Body of pancreas (tissue), 4 donors: ENCODE measurements around the gene L1CAM. TPM values are rescaled to one million over a fixed set of nuclear protein-coding genes. Genes with fewer than 3 reads are reported as not detected.

Experiments used
- ATAC-seq: fragments of 150-250 bp; one replicate; pipeline ENCODE4 v1.9.1; 2016
- DNase-seq, 4 donors: peaks; one replicate each; pipeline ENCODE4 v3.0.0-alpha.2; 2019
- H3K27ac ChIP-seq, 4 donors: fragments of 200-600 bp; sonication (generic); 1 replicate in 3 of 4; 2 replicates in 1 of 4; pipeline versions ENCODE4 v1.5.1 to v1.6.1; 2016 to 2019; ENCODE audit warnings: mild to moderate bottlenecking in 1 of 4, mixed read lengths in 1 of 4, moderate library complexity in 1 of 4
- H3K27me3 ChIP-seq, 2 donors: fragments of 200-600 bp; sonication (generic); one replicate each; pipeline ENCODE4 v1.6.0; 2016; ENCODE audit warnings: mild to moderate bottlenecking in 1 of 2
- H3K36me3 ChIP-seq, 2 donors: fragments of 200-600 bp; sonication (generic); replicated peaks in 1 of 2; 2 replicates each; pipeline ENCODE4 v1.5.1; 2016; ENCODE audit warnings: low read depth in 2 of 2; ENCODE audit not compliant: insufficient read depth in 1 of 2
- H3K4me1 ChIP-seq: fragments of 200-600 bp; sonication (generic); one replicate; pipeline ENCODE4 v1.6.0; 2016
- H3K4me3 ChIP-seq, 2 donors: fragments of 200-600 bp; sonication (generic); 1 replicate in 1 of 2; 2 replicates in 1 of 2; pipeline ENCODE4 v1.5.1; 2016 to 2019
- H3K9me3 ChIP-seq, 3 donors: fragments of 200-600 bp; sonication (generic); 1 replicate in 2 of 3; 2 replicates in 1 of 3; pipeline ENCODE4 v1.5.1; 2016
- POLR2A ChIP-seq, 3 donors: fragments of 450-650 bp; IDR thresholded peaks; one replicate each; pipeline ENCODE4 v1.6.1; 2016; ENCODE audit warnings: antibody characterized with exemption in 3 of 3, mild to moderate bottlenecking in 2 of 3
- WGBS, 2 donors: methylation state at CpG; one replicate each; pipeline ENCODE4 v1.1.5; 2017; 5-methylcytosine and 5-hydroxymethylcytosine counted together
- intact Hi-C: fragments of 100-400 bp; cut with DNase I; formaldehyde crosslinking; loops from one replicate; pipeline ENCODE4 v1.15.1; 2023
- total RNA-seq, 2 donors: library from RNA; depleted of rRNA; stranded (reverse); fragments of >200 nt; gene quantifications; one replicate each; pipeline ENCODE4 v1.1.0, GENCODE V29; 2016
- TF ChIP-seq, protein P1 (sequence below), 7 experiments: fragments of 450-650 bp in 4 of 7; fragments of 200-600 bp in 3 of 7; sonication (generic) in 3 of 7; IDR thresholded peaks; one replicate each; pipeline ENCODE4 v1.5.1; 2016 to 2019; ENCODE audit warnings: antibody characterized with exemption in 7 of 7

Gene L1CAM
- total RNA-seq, 2 donors from 2014 or later = 1.8 to 7.9 TPM

DNA sequence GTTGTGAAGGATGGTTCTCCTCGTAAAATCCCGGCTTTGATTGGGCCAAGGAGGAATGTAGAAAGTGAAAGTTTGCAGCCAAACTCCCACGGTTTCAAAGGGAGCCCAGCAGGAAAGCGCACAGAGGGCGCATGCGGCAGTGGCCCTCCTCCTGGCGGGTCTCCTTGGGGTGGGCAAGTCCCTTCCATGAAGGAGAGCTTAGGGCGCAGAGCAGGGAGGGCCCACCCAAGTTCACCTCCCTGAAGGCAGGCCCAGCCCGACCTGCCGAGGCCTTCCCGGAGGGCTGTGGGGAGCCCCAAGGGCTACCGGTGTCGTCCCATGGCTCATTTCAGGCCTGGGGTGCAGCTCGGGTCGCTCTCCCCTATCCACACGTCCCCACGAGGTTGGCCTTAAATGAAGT lies 57.7 kb downstream of the L1CAM start:
- intact Hi-C loops = no loop called here
- ATAC-seq (no peak), DNase-seq (no peak)
- Histone ChIP-seq H3K27ac (no peak overlapping the region), H3K36me3 (no peaks in the 10 kb centered on the region), H3K9me3 (no peaks in the 10 kb centered on the region), H3K27me3 (no peaks in the 10 kb centered on the region), H3K4me1 (peaks cover 12% of the 10 kb centered on the region), H3K4me3 (no peak overlapping the region)
- WGBS, 2 donors = 30 to 40% methylated on average over 2 to 10 of the region's 17 CpGs
- TF ChIP-seq, protein P1, sequence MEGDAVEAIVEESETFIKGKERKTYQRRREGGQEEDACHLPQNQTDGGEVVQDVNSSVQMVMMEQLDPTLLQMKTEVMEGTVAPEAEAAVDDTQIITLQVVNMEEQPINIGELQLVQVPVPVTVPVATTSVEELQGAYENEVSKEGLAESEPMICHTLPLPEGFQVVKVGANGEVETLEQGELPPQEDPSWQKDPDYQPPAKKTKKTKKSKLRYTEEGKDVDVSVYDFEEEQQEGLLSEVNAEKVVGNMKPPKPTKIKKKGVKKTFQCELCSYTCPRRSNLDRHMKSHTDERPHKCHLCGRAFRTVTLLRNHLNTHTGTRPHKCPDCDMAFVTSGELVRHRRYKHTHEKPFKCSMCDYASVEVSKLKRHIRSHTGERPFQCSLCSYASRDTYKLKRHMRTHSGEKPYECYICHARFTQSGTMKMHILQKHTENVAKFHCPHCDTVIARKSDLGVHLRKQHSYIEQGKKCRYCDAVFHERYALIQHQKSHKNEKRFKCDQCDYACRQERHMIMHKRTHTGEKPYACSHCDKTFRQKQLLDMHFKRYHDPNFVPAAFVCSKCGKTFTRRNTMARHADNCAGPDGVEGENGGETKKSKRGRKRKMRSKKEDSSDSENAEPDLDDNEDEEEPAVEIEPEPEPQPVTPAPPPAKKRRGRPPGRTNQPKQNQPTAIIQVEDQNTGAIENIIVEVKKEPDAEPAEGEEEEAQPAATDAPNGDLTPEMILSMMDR (IDR thresholded peaks at IDR 0.05) = no peak
- no peak for TF ChIP-seq POLR2A (IDR thresholded peaks at IDR 0.05)

DNA sequence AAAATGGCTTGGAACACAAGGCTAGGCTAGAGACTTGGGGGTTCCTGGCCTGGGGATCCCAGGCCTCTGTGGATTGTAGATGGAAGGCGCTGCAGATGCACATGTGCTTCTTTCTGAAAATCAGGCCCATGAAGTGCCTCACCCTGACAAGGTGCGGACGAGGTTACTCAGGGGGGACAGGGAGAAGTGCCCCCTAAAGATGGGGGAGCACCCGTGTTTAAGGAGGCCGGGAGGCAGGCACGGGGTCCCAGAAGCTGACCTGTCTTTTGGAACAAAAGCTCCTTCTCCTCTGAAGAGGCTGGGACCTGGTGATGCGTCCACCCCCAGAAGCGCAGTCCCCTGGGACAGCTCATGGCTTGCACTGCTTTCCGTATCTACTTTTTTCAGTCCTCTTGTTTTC lies 58.1 kb downstream of the L1CAM start:
- no peaks in the 10 kb centered on the region for H3K27me3 ChIP-seq
- peaks cover 12% of the 10 kb centered on the region for H3K4me1 ChIP-seq
- DNase-seq (no peak), ATAC-seq (no peak)
- no peaks in the 10 kb centered on the region for H3K9me3 ChIP-seq
- no peak overlapping the region for H3K4me3 ChIP-seq
- TF ChIP-seq, protein P1 (IDR thresholded peaks at IDR 0.05) = no peak
- no peak for TF ChIP-seq POLR2A (IDR thresholded peaks at IDR 0.05)
- H3K27ac ChIP-seq = no peak overlapping the region
- no peaks in the 10 kb centered on the region for H3K36me3 ChIP-seq
- WGBS, 2 donors = 85 to 100% methylated on average over 1 to 9 of the region's 9 CpGs
- intact Hi-C loops = no loop called here

DNA sequence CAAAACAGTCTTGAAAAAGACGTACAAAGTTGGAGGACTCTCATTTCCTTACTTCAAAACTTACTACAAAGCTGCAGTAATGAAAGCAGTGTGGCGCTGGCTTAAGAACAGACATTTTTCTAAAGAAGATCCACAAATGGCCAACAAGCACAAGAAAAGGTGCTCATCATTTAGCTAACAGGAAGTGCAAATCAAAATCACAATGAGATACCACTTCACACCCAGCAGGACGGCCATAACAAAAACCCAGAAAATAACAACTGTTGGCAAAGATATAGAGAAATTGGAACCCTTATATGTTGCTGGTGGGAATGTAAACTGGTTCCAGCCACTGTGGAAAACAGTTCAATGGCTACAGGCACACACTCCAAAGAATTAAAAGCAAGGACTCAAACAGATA lies 59.0 kb downstream of the L1CAM start:
- no peaks in the 10 kb centered on the region for H3K36me3 ChIP-seq
- H3K4me3 ChIP-seq = no peak overlapping the region
- TF ChIP-seq POLR2A (IDR thresholded peaks at IDR 0.05) = no peak
- TF ChIP-seq, protein P1 (IDR thresholded peaks at IDR 0.05) = no peak
- intact Hi-C loops = no loop called here
- peaks cover 12% of the 10 kb centered on the region for H3K4me1 ChIP-seq
- H3K9me3 ChIP-seq = no peaks in the 10 kb centered on the region
- H3K27ac ChIP-seq = no peak overlapping the region
- no peaks in the 10 kb centered on the region for H3K27me3 ChIP-seq
- no peak for ATAC-seq
- DNase-seq = no peak
- WGBS, 2 donors = 73 to 80% methylated on average over 3 of the region's 3 CpGs

DNA sequence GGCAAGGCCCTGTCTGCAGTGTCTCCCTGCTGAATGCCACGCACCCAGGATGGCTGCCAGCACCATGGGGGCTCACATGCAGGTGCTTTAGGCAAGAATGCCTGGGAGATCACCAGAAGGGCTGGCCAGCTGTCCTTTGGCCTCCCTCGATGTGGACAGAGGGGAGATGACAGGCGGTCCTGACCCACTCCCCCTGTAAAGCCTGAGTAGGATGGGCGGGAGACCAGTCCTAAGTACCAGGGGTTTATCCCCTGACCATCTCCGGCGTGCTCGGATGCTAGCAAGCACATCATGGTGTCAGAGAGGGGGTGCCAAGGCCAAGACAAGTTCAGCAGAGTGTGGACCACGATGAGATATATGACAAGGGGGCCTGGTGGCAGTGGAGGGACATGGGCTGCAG lies 60.9 kb downstream of the L1CAM start:
- Histone ChIP-seq H3K9me3 (no peaks in the 10 kb centered on the region), H3K27me3 (no peaks in the 10 kb centered on the region), H3K27ac (no peak overlapping the region), H3K4me3 (no peak overlapping the region), H3K4me1 (peaks cover 9% of the 10 kb centered on the region), H3K36me3 (no peaks in the 10 kb centered on the region)
- TF ChIP-seq POLR2A (IDR thresholded peaks at IDR 0.05) = no peak
- TF ChIP-seq, protein P1 (IDR thresholded peaks at IDR 0.05) = no peak
- intact Hi-C loops = no loop called here
- WGBS, 2 donors = 40 to 59% methylated on average over 1 to 7 of the region's 8 CpGs
- ATAC-seq (no peak), DNase-seq (no peak)

DNA sequence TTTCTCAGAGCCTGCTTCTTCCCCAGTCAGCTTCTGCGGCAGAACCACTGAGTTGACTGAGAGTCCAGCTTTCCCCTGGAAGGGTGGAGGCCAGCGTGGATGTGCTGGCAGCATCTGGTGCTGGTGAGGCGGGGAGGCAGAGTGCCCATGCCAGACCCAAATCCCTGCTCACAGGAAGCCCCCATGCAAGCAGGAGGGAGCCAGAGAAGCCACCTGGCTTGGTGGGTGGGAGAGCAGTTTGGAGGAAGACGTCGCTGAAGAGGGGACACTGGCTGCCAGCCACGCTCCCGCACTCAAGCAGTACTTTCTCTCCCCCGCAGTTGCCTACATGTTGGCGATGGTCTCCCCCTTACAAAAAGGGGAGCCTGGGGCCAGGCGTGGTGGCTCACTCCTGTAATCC lies 61.6 kb downstream of the L1CAM start:
- Histone ChIP-seq H3K4me3 (no peak overlapping the region), H3K27ac (no peak overlapping the region), H3K9me3 (no peaks in the 10 kb centered on the region), H3K36me3 (no peaks in the 10 kb centered on the region), H3K4me1 (peaks cover 6% of the 10 kb centered on the region), H3K27me3 (no peaks in the 10 kb centered on the region)
- ATAC-seq (no peak), DNase-seq (no peak)
- intact Hi-C loops = no loop called here
- TF ChIP-seq, protein P1 (IDR thresholded peaks at IDR 0.05) = no peak
- 80 to 85% methylated on average over 1 to 7 of the region's 10 CpGs for WGBS, 2 donors
